ENCODE results near the gene PCGF3.

The PCGF3 gene

DNA sequence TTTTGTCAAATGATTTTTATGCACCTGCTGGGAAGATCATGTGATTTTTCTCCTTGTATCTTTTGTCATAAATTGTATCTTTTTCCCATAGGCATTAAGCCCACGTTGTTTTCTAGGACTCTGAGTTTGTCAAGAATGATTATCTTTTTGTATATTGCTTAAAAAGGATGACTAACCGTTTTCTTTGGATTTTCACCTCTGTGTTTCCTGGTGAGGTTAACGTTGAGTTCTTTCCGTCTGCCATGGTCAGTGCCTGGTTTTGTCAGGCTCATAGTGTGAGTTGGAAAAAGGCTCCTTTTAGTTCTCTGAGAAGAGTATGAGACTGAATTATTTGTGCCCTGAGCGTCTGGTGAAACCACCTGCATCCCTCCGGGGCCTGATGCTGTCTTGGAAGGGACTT lies 21.9 kb downstream of the PCGF3 start:
- TF ChIP-seq, protein P1, sequence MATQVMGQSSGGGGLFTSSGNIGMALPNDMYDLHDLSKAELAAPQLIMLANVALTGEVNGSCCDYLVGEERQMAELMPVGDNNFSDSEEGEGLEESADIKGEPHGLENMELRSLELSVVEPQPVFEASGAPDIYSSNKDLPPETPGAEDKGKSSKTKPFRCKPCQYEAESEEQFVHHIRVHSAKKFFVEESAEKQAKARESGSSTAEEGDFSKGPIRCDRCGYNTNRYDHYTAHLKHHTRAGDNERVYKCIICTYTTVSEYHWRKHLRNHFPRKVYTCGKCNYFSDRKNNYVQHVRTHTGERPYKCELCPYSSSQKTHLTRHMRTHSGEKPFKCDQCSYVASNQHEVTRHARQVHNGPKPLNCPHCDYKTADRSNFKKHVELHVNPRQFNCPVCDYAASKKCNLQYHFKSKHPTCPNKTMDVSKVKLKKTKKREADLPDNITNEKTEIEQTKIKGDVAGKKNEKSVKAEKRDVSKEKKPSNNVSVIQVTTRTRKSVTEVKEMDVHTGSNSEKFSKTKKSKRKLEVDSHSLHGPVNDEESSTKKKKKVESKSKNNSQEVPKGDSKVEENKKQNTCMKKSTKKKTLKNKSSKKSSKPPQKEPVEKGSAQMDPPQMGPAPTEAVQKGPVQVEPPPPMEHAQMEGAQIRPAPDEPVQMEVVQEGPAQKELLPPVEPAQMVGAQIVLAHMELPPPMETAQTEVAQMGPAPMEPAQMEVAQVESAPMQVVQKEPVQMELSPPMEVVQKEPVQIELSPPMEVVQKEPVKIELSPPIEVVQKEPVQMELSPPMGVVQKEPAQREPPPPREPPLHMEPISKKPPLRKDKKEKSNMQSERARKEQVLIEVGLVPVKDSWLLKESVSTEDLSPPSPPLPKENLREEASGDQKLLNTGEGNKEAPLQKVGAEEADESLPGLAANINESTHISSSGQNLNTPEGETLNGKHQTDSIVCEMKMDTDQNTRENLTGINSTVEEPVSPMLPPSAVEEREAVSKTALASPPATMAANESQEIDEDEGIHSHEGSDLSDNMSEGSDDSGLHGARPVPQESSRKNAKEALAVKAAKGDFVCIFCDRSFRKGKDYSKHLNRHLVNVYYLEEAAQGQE (IDR thresholded peaks at IDR 0.05; ENCODE audit: low read depth), result no peak
- TF ChIP-seq TEAD4 (IDR thresholded peaks at IDR 0.05), result no peak
- TF ChIP-seq ZBTB7A (IDR thresholded peaks at IDR 0.05; ENCODE audit: low read depth), result no peak
- TF ChIP-seq, protein P2, sequence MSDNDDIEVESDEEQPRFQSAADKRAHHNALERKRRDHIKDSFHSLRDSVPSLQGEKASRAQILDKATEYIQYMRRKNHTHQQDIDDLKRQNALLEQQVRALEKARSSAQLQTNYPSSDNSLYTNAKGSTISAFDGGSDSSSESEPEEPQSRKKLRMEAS (IDR thresholded peaks at IDR 0.05), result no peak
- TF ChIP-seq TCF12 (IDR thresholded peaks at IDR 0.05; ENCODE audit: low read depth), result no peak
- no peak for TF ChIP-seq CREB1 (IDR thresholded peaks at IDR 0.05; ENCODE audit: low read depth)
- no peak for TF ChIP-seq YY1 (IDR thresholded peaks at IDR 0.05; ENCODE audit: low read depth)
- no peak for TF ChIP-seq TAF1 (IDR thresholded peaks at IDR 0.05; ENCODE audit: low read depth)
- no peak for TF ChIP-seq RAD21 (IDR thresholded peaks at IDR 0.05; ENCODE audit: low read depth)
- TF ChIP-seq CEBPB (IDR thresholded peaks at IDR 0.05), result no peak
- TF ChIP-seq EP300 (IDR thresholded peaks at IDR 0.05; ENCODE audit: borderline replicate concordance), result no peak
- TF ChIP-seq NFIC (IDR thresholded peaks at IDR 0.05), result no peak
- no peak for TF ChIP-seq EGR1 (IDR thresholded peaks at IDR 0.05)

DNA sequence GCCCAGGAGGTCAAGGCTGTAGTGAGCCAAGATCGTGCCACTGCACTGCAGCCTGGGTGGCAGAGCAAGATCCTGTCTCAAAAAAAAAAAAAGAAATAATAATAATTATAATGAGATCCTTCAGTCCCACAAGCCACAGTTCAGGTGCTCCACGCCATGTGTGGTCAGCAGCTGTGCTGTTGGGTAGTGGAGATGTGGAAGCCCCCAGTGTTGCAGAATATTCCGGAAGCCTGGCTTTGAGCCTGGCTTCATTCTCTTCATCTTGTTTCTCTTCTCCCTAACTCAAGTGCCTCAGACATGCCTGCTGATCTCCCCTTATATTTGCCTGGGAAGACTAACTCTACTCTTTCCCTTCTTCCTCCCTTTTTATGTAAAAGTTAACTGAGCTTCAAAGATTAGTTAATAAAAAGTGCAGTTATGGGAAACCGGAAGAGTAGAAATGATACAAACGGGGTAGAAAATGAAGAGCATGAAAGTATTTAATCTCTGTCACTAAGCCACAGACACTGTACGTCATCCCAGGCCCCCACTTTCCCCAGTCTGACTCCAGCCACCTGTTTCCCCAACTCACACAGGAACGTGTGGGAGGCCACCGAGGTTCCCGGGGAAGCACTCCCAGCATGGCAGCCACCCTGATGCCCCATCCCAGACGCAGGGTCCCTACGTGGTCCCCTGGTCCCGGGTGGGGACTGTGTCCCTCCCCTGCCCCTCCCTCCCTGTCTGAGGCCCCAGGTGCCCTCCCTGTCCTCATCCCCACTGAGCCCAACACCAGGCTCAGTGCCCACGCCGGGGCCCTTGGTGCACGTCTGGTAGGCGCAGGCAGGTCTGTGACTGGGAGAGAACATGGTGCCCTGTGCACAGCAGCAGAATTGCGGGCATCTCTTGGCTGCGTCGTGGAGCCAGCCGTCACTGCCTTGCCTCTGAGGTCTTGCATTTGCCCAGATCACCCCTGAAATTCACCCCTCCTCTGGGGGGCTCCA lies 24.0 kb downstream of the PCGF3 start:
- TF ChIP-seq, protein P3, sequence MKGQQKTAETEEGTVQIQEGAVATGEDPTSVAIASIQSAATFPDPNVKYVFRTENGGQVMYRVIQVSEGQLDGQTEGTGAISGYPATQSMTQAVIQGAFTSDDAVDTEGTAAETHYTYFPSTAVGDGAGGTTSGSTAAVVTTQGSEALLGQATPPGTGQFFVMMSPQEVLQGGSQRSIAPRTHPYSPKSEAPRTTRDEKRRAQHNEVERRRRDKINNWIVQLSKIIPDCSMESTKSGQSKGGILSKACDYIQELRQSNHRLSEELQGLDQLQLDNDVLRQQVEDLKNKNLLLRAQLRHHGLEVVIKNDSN (IDR thresholded peaks at IDR 0.05), result no peak
- no peak for TF ChIP-seq CREB1 (IDR thresholded peaks at IDR 0.05; ENCODE audit: low read depth)
- no peak for TF ChIP-seq YY1 (IDR thresholded peaks at IDR 0.05; ENCODE audit: low read depth)
- TF ChIP-seq TAF1 (IDR thresholded peaks at IDR 0.05; ENCODE audit: low read depth), result no peak
- no peak for TF ChIP-seq TEAD4 (IDR thresholded peaks at IDR 0.05)

DNA sequence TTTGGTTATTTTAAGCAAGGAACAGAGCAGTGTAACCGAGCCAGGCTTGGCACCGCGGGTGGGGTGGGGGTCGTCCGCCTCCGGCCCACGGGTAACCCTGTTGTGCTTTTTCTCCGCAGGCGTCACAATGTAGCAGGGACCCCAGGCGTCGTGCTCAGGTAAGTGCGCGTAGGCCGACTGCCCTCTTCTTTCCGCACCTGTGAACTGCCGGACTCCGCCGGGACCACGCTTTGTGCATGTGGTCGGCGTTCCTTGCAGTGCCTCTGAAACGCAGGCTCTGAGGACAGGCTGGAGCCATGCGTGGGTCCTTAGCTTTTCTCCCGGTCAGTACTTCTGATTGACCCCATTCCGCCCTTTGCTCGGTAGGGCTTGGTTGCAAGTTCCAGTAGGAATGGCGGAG lies 24.9 kb downstream of the PCGF3 start:
- TF ChIP-seq YY1 (IDR thresholded peaks at IDR 0.05; ENCODE audit: low read depth) (no peak), TAF1 (IDR thresholded peaks at IDR 0.05; ENCODE audit: low read depth) (no peak)
- TF ChIP-seq, protein P3 (IDR thresholded peaks at IDR 0.05), result no peak
- TF ChIP-seq, protein P2 (IDR thresholded peaks at IDR 0.05), result no peak

DNA sequence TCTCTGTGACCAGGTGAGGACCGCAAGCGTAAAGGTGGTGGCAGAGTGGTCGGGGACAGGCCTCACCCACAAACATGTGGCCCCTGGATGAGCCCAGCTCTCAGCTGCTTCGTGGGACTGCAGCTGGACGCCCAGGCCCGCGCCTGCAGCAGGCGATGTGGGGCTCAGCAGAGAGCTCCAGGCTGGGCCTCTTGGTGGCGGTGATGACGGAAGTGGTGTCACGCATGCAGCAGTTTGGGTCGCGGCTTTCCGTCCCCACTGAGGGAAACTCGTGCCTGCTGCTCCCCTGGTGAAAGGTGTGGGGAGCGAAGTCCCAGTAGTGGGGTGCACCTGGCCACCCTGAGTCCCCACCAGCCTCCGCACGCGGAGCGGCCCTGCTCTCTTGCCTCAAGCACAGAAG lies 26.9 kb downstream of the PCGF3 start:
- no peak for TF ChIP-seq FOXM1 (IDR thresholded peaks at IDR 0.05; ENCODE audit: borderline replicate concordance, low read depth)
- TF ChIP-seq, protein P1 (IDR thresholded peaks at IDR 0.05; ENCODE audit: low read depth), result no peak
- no peak for TF ChIP-seq NFIC (IDR thresholded peaks at IDR 0.05)
- no peak for TF ChIP-seq RAD21 (IDR thresholded peaks at IDR 0.05; ENCODE audit: low read depth)
- TF ChIP-seq EGR1 (IDR thresholded peaks at IDR 0.05), result no peak
- TF ChIP-seq, protein P3 (IDR thresholded peaks at IDR 0.05), result no peak
- TF ChIP-seq, protein P2 (IDR thresholded peaks at IDR 0.05), result no peak

DNA sequence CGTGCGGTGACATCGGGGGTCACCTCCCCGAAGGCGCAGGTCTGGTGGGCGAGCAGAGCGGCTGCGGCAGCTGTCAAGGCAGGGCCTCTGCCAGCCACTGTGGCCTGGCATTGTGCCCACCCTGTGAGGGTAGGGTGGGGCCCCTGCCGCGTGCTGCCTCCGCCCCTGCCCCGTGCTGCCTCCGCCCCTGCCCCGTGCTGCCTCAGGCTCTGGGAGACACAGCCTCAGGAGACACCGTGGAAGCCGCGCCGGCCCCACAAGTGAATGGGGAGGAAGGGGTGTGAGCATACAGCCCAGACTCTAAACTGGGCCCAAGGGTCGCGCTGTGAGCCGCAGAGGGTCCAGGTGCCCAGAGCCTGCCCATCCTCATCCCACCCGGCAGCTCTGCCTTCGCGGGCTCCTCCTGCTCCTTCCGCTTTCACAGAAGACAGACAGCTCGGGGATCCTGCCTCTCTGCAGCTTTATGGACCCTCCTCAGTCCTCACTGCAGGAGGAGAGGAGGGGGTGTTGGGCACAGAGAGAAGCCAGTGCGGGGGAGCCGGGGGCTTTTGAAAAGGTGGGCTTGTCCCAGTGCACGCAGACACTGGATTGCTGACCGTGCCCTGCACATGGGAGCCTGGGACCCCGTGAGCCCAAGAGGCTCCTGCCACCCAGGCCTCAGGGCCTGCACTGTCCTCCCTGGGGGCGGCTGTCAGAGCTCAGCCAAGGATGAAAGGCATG lies 27.4 kb downstream of the PCGF3 start:
- no peak for TF ChIP-seq TEAD4 (IDR thresholded peaks at IDR 0.05)
- no peak for TF ChIP-seq CEBPB (IDR thresholded peaks at IDR 0.05)
